GM12878 (cell line): ENCODE data around the gene SNX13. TPM values are rescaled to one million over a fixed set of nuclear protein-coding genes. Genes with fewer than 3 reads are reported as not detected.

Source experiments
- ATAC-seq: fragments of 200-7000 bp; cut with Tn5 transposase; 3 replicates; pipeline ENCODE4 v1.9.1; 2020; ENCODE audit warnings: mild to moderate bottlenecking, moderate library complexity
- BruUV-seq: library from RNA; stranded (reverse); fragments of 400-500 nt; replicated peaks from 2 replicates; lab custom pipeline; 2021; lab: Mats Ljungman, UMichigan
- CTCF ChIA-PET: fragments of 300-600 bp; sonication (Branson Sonifier 250); formaldehyde crosslinking; extraction: SDS; loops from one replicate; lab custom pipeline; 2021; ENCODE audit warnings: inconsistent platforms; lab: Yijun Ruan, JAX
- POLR2A ChIA-PET: fragments of 350-600 bp; formaldehyde crosslinking; extraction: SDS; loops from one replicate; lab custom pipeline; 2021; ENCODE audit warnings: inconsistent platforms; lab: Charles Lee
- RAD21 ChIA-PET: fragments of 300-600 bp; sonication (Branson Sonifier 250); formaldehyde crosslinking; loops from one replicate; lab custom pipeline; 2023; ENCODE audit warnings: antibody characterized with exemption; ENCODE audit not compliant: unreplicated experiment; lab: Charles Lee
- SMC1A ChIA-PET: fragments of 300-600 bp; sonication (Branson Sonifier 250); formaldehyde crosslinking; loops from one replicate; lab custom pipeline; 2023; ENCODE audit not compliant: unreplicated experiment, uncharacterized antibody; lab: Charles Lee
- DNase-seq: peaks from one replicate; pipeline ENCODE4 v3.0.0-alpha.2; 2011; ENCODE audit warnings: low read depth, low spot score
- FAIRE-seq: peaks from 3 replicates; lab custom pipeline; 2011; peaks lifted over from hg19 to GRCh38; lab: Jason Lieb, UNC
- H2AFZ ChIP-seq: 2 replicates; pipeline ENCODE4 v1.6.0; 2011; ENCODE audit warnings: low read depth, low read length, control low read depth; ENCODE audit not compliant: control insufficient read depth
- H3K27ac ChIP-seq: 2 replicates; pipeline ENCODE4 v1.5.1; 2011; ENCODE audit warnings: control low read depth; ENCODE audit not compliant: control insufficient read depth, insufficient read depth
- H3K27me3 ChIP-seq, 2 experiments: replicated peaks in 1 of 2; 2 replicates each; pipeline versions ENCODE4 v1.6.0 to v1.6.1; 2011; ENCODE audit warnings: low read length in 1 of 2; ENCODE audit not compliant: control insufficient read depth in 2 of 2, insufficient read depth in 2 of 2
- H3K36me3 ChIP-seq, 2 experiments: 2 replicates each; pipeline ENCODE4 v1.5.1; 2011; ENCODE audit warnings: low read length in 1 of 2; ENCODE audit not compliant: control insufficient read depth in 2 of 2, insufficient read depth in 2 of 2
- H3K4me1 ChIP-seq: 2 replicates; pipeline ENCODE4 v1.6.1; 2011; ENCODE audit warnings: mild to moderate bottlenecking, low read length, moderate library complexity, mixed read lengths; ENCODE audit not compliant: control insufficient read depth, insufficient read depth
- H3K4me2 ChIP-seq: 2 replicates; pipeline ENCODE4 v1.6.0; 2011; ENCODE audit warnings: control low read depth; ENCODE audit not compliant: control insufficient read depth, insufficient read depth
- H3K4me3 ChIP-seq: fragments of 200-600 bp; sonication (generic); 2 replicates; pipeline ENCODE4 v1.5.1; 2016
- H3K79me2 ChIP-seq: 2 replicates; pipeline ENCODE4 v1.6.0; 2011; ENCODE audit warnings: low read length; ENCODE audit not compliant: control insufficient read depth, insufficient read depth
- H3K9ac ChIP-seq: 2 replicates; pipeline ENCODE4 v1.8.0; 2011; ENCODE audit warnings: low read length, control low read depth, mixed read lengths; ENCODE audit not compliant: control insufficient read depth, insufficient read depth
- H3K9me3 ChIP-seq: replicated peaks from 3 replicates; pipeline ENCODE4 v1.5.1; 2011; ENCODE audit warnings: mild to moderate bottlenecking, low read length; ENCODE audit not compliant: control insufficient read depth, insufficient read depth
- H4K20me1 ChIP-seq: 2 replicates; pipeline ENCODE4 v1.6.0; 2011; ENCODE audit not compliant: control insufficient read depth, insufficient read depth
- E2F4 ChIP-seq: IDR thresholded peaks from 2 replicates; pipeline ENCODE4 v1.6.1; 2012; ENCODE audit warnings: low read depth, low read length, improper control_type of control experiment
- GABPA ChIP-seq: IDR thresholded peaks from 2 replicates; pipeline ENCODE4 v1.6.1; 2014; ENCODE audit warnings: antibody characterized with exemption, low read depth, mild to moderate bottlenecking, inconsistent platforms
- HCFC1 ChIP-seq: fragments of 150-350 bp; IDR thresholded peaks from 2 replicates; pipeline ENCODE4 v1.6.1; 2014; ENCODE audit warnings: low read length
- IRF5 ChIP-seq: fragments of 450-650 bp; IDR thresholded peaks from 2 replicates; pipeline ENCODE4 v1.6.1; 2017; ENCODE audit warnings: borderline replicate concordance
- JUND ChIP-seq: IDR thresholded peaks from 2 replicates; pipeline ENCODE4 v1.6.1; 2012; ENCODE audit warnings: low read depth, mild to moderate bottlenecking, low read length, improper control_type of control experiment, moderate library complexity
- POU2F2 ChIP-seq: IDR thresholded peaks from 3 replicates; pipeline ENCODE4 v1.6.1; 2011; ENCODE audit warnings: low read depth, mild to moderate bottlenecking, low read length, borderline replicate concordance
- REST ChIP-seq: IDR thresholded peaks from 2 replicates; pipeline ENCODE4 v1.6.1; 2012; ENCODE audit warnings: mild to moderate bottlenecking, low read depth, low read length
- RUNX3 ChIP-seq: IDR thresholded peaks from 2 replicates; pipeline ENCODE4 v1.6.1; 2012; ENCODE audit warnings: low read length, inconsistent platforms
- STAT3 ChIP-seq: IDR thresholded peaks from 2 replicates; pipeline ENCODE4 v1.6.1; 2011; ENCODE audit warnings: low read depth, low read length, improper control_type of control experiment
- TARDBP ChIP-seq: IDR thresholded peaks from 2 replicates; pipeline ENCODE4 v1.6.1; 2016; ENCODE audit warnings: borderline replicate concordance
- ZNF274 ChIP-seq: IDR thresholded peaks from one replicate; pipeline ENCODE4 v1.8.0; 2011; ENCODE audit not compliant: insufficient read length, insufficient read depth
- WGBS: methylation state at CpG from one replicate; pipeline ENCODE4 v1.1.6; 2016; ENCODE audit warnings: low lambda C conversion rate; ENCODE audit not compliant: insufficient replicate concordance, insufficient coverage; ENCODE audit errors: missing lambda C conversion rate; 5-methylcytosine and 5-hydroxymethylcytosine counted together
- in situ Hi-C: fragments of 300-500 bp; cut with MboI; formaldehyde crosslinking; loops from 9 replicates; pipeline ENCODE4 v1.14.3; 2018; ENCODE audit warnings: mixed read lengths
- intact Hi-C: fragments of 100-400 bp; cut with micrococcal nuclease; formaldehyde crosslinking; loops from one replicate; pipeline ENCODE4 v1.14.2; 2022; ENCODE audit not compliant: unreplicated experiment
- polyA plus RNA-seq, 11 experiments: library from polyadenylated mRNA; depleted of rRNA in 4 of 11; unstranded in 6 of 11; stranded (reverse) in 5 of 11; fragments of >200 nt; fragmentation: Nextera tagmentation in 4 of 11; fragmentation: Illumina TruSeq in 1 of 11; extraction: Ambion mirVana in 4 of 11; extraction: Trizol in 1 of 11; gene quantifications; 1 replicate in 1 of 11; 2 replicates in 10 of 11; pipeline versions ENCODE4 v1.2.1 to v1.2.3, GENCODE V29; 2011 to 2016; ENCODE audit warnings: inconsistent platforms in 2 of 11, missing spikeins in 2 of 11, low read depth in 1 of 11
- total RNA-seq, 4 experiments: library from RNA; depleted of rRNA in 3 of 4; stranded (reverse); fragments of >200 nt in 3 of 4; fragmentation: Illumina TruSeq in 1 of 4; extraction: Trizol in 1 of 4; gene quantifications; 2 replicates each; pipeline versions ENCODE4 v1.2.1 to v1.2.3, GENCODE V29; 2013 to 2021

SNX13 gene
- total and polyA plus RNA-seq, 10 of the 15 experiments (the other 5 are each of a cell fraction or from before 2014, with no cell fraction given), result 2.2 to 17.1 (median 11.9) TPM

DNA sequence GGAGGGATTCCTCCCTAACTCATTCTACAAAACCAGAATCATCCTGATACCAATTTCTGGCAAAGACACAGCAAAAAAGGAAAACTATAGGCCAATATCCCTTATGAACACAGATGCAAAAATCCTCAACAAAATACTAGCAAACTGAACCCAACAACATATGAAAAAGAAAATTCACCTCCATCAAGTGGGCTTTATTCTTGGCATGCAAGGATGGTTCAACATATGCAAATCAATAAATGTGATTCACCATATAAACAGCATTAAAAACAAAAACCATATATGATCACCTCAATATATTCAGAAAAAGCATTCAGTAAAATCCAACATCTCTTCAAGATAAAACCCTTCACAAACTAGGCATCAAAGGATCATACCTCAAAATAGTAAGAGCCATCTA, 23.5 kb downstream of the SNX13 start:
- no peaks in the 10 kb centered on the region; the same call in 1 of the 2 replicates for H4K20me1 ChIP-seq
- no peaks in the 10 kb centered on the region for H3K36me3 ChIP-seq
- RAD21 ChIA-PET, result no interaction called here

GRCh38 chr7:17915796-17916195, 24.5 kb downstream of the SNX13 start:
- POLR2A ChIA-PET, result no interaction called here
- no TSS peak for BruUV-seq
- CTCF ChIA-PET, result no interaction called here

More for the DNA sequence above, 23.5 kb downstream of the SNX13 start:
- POLR2A ChIA-PET, result no interaction called here
- Histone ChIP-seq H3K27ac (no peak overlapping the region), H3K4me2 (no peak overlapping the region), H3K79me2 (peaks cover 2% of the 10 kb centered on the region), H3K4me3 (no peak overlapping the region), H3K4me1 (no peaks in the 10 kb centered on the region), H3K9ac (no peak overlapping the region), H3K9me3 (no peaks in the 10 kb centered on the region; the same call in 2 of the 3 replicates), H3K27me3 (no peaks in the 10 kb centered on the region), H2AFZ (no peak overlapping the region)
- no peak for TF ChIP-seq ZNF274
- DNase-seq (no peak), ATAC-seq (no peak), FAIRE-seq (no peak)
- in situ Hi-C loops, result no loop called here
- intact Hi-C loops, result no loop called here
- SMC1A ChIA-PET, result no interaction called here
- CTCF ChIA-PET, result no interaction called here
- BruUV-seq, result no TSS peak

More at GRCh38 chr7:17915796-17916195, 24.5 kb downstream of the SNX13 start:
- in situ Hi-C loops (no loop called here), intact Hi-C loops (no loop called here)
- H3K4me1 ChIP-seq, result no peaks in the 10 kb centered on the region
- no peak overlapping the region for H3K9ac ChIP-seq
- ChIA-PET RAD21 (no interaction called here), SMC1A (no interaction called here)
- H3K4me2 ChIP-seq, result no peak overlapping the region
- no peak overlapping the region for H2AFZ ChIP-seq
- no peaks in the 10 kb centered on the region; the same call in 1 of the 2 replicates for H4K20me1 ChIP-seq
- FAIRE-seq (no peak), ATAC-seq (no peak), DNase-seq (no peak)
- TF ChIP-seq STAT3 (no peak), POU2F2 (no peak), JUND (no peak), REST (no peak), GABPA (no peak), HCFC1 (no peak), E2F4 (no peak), IRF5 (no peak), RUNX3 (no peak), TARDBP (no peak)
- H3K27me3 ChIP-seq, result no peaks in the 10 kb centered on the region
- H3K9me3 ChIP-seq, result no peaks in the 10 kb centered on the region; the same call in 2 of the 3 replicates
- no peak overlapping the region for H3K27ac ChIP-seq
- no peaks in the 10 kb centered on the region for H3K36me3 ChIP-seq
- 91% methylated on average over 2 of the region's 2 CpGs for WGBS
- no peaks in the 10 kb centered on the region; the same call in none of the 2 replicates for H3K79me2 ChIP-seq
- H3K4me3 ChIP-seq, result no peak overlapping the region
